K562 (cell line): ENCODE data around the gene FNBP1. TPM values are rescaled to one million over a fixed set of nuclear protein-coding genes. Genes with fewer than 3 reads are reported as not detected.
A peak's percentile ranks its signal among the peaks of the same experiment; 100 is the strongest.

Experiments used
- BACH1 ChIP-seq: fragments of 200-800 bp; sonication (Bioruptor generic); IDR thresholded peaks from 2 replicates; pipeline ENCODE4 v1.6.1; 2016; ENCODE audit warnings: missing genetic modification characterization, missing compliant biosample characterization
- HIVEP1 ChIP-seq: fragments of 250-450 bp; sonication (Bioruptor Pico); IDR thresholded peaks from 2 replicates; pipeline ENCODE4 v1.4.0; 2020; ENCODE audit warnings: mild to moderate bottlenecking
- RBM14 ChIP-seq: fragments of 200-400 bp; formaldehyde crosslinking; IDR thresholded peaks from 2 replicates; pipeline ENCODE4 v1.6.1; 2018; ENCODE audit warnings: low read depth, mild to moderate bottlenecking, low read length, moderate library complexity, borderline replicate concordance; ENCODE audit not compliant: insufficient read depth
- RBM34 ChIP-seq: fragments of 200-400 bp; formaldehyde crosslinking; IDR thresholded peaks from 2 replicates; pipeline ENCODE4 v1.6.1; 2018; ENCODE audit warnings: low read length, borderline replicate concordance; ENCODE audit not compliant: insufficient read depth
- SIRT6 ChIP-seq: IDR thresholded peaks from one replicate; pipeline ENCODE4 v1.6.1; 2012; ENCODE audit warnings: low read depth, mild to moderate bottlenecking, control low read depth, inconsistent platforms, low read length, moderate library complexity
- SMC3 ChIP-seq: conservative IDR thresholded peaks from 2 replicates; pipeline ENCODE4 v1.6.1; 2011; ENCODE audit warnings: low read depth, low read length, improper control_type of control experiment; ENCODE audit not compliant: insufficient read depth
- SREBF2 ChIP-seq: sonication (generic); formaldehyde crosslinking; IDR thresholded peaks from 2 replicates; pipeline ENCODE4 v1.4.0; 2020; ENCODE audit warnings: mild to moderate bottlenecking, missing genetic modification reagents
- TEAD4 ChIP-seq, 2 experiments: sonication (generic) in 1 of 2; formaldehyde crosslinking in 1 of 2; IDR thresholded peaks; 2 replicates each; pipeline versions ENCODE4 v1.6.1 to v1.8.0; 2012 to 2022; ENCODE audit warnings: borderline replicate concordance in 1 of 2, inconsistent platforms in 1 of 2, low read length in 1 of 2, mild to moderate bottlenecking in 1 of 2, missing genetic modification reagents in 1 of 2
- XRCC4 ChIP-seq: IDR thresholded peaks from one replicate; pipeline ENCODE4 v1.6.1; 2011; ENCODE audit not compliant: insufficient read depth, insufficient read length; ENCODE audit errors: extremely low read depth
- ZFP1 ChIP-seq: fragments of 450-650 bp; formaldehyde crosslinking; IDR thresholded peaks from 2 replicates; pipeline ENCODE4 v1.4.0; 2020; ENCODE audit warnings: mild to moderate bottlenecking, mixed read lengths
- ZFPM2 ChIP-seq: fragments of 250-450 bp; sonication (Bioruptor Pico); IDR thresholded peaks from 2 replicates; pipeline ENCODE4 v1.5.1; 2022; ENCODE audit warnings: mild to moderate bottlenecking
- ZNF217 ChIP-seq: sonication (generic); formaldehyde crosslinking; IDR thresholded peaks from 2 replicates; pipeline ENCODE4 v1.8.0; 2022; ENCODE audit warnings: mild to moderate bottlenecking, missing genetic modification reagents
- polyA plus RNA-seq, 8 experiments: library from polyadenylated mRNA; depleted of rRNA in 4 of 8; stranded (reverse) in 5 of 8; unstranded in 3 of 8; fragments of >200 nt; fragmentation: Nextera tagmentation in 2 of 8; fragmentation: Illumina TruSeq in 1 of 8; extraction: Ambion mirVana in 2 of 8; extraction: Trizol in 1 of 8; gene quantifications; 2 replicates each; pipeline versions ENCODE4 v1.2.1 to v1.2.3, GENCODE V29; 2011 to 2014; ENCODE audit warnings: inconsistent platforms in 1 of 8, missing spikeins in 1 of 8
- total RNA-seq, 7 experiments: library from RNA; depleted of rRNA in 6 of 7; stranded (reverse); fragments of >200 nt in 6 of 7; fragmentation: Illumina TruSeq in 2 of 7; extraction: Trizol in 2 of 7; gene quantifications; 2 replicates each; pipeline versions ENCODE4 v1.2.1 to v1.2.3, GENCODE V29; 2011 to 2021; ENCODE audit warnings: low replicate concordance in 1 of 7
- TF ChIP-seq, protein P1 (sequence below): sonication (generic); formaldehyde crosslinking; IDR thresholded peaks from 2 replicates; pipeline ENCODE4 v1.4.0; 2020; ENCODE audit warnings: mild to moderate bottlenecking, missing genetic modification reagents
- TF ChIP-seq, protein P2 (sequence below), 3 experiments: IDR thresholded peaks in 2 of 3; conservative IDR thresholded peaks in 1 of 3; 2 replicates each; pipeline ENCODE4 v1.5.1; 2011 to 2012; ENCODE audit warnings: low read length in 3 of 3, mild to moderate bottlenecking in 3 of 3, control low read depth in 2 of 3, improper control_type of control experiment in 1 of 3, inconsistent platforms in 1 of 3, low read depth in 1 of 3, mixed read lengths in 1 of 3, moderate library complexity in 1 of 3; ENCODE audit not compliant: insufficient read depth in 2 of 3
- TF ChIP-seq, protein P3 (sequence below): fragments of 150-350 bp; conservative IDR thresholded peaks from 2 replicates; pipeline ENCODE4 v1.6.1; 2014; ENCODE audit warnings: low read length
- TF ChIP-seq, protein P4 (sequence below): fragments of 450-650 bp; IDR thresholded peaks from 2 replicates; pipeline ENCODE4 v1.6.1; 2016
- TF ChIP-seq, protein P5 (sequence below): sonication (generic); formaldehyde crosslinking; IDR thresholded peaks from 2 replicates; pipeline ENCODE4 v1.8.1; 2023; ENCODE audit warnings: mild to moderate bottlenecking, missing genetic modification reagents

FNBP1 gene
- total and polyA plus RNA-seq, 9 of the 15 experiments (the other 6 are each of a cell fraction or from before 2014, with no cell fraction given) = 1.8 to 14.9 (median 7.6) TPM

DNA sequence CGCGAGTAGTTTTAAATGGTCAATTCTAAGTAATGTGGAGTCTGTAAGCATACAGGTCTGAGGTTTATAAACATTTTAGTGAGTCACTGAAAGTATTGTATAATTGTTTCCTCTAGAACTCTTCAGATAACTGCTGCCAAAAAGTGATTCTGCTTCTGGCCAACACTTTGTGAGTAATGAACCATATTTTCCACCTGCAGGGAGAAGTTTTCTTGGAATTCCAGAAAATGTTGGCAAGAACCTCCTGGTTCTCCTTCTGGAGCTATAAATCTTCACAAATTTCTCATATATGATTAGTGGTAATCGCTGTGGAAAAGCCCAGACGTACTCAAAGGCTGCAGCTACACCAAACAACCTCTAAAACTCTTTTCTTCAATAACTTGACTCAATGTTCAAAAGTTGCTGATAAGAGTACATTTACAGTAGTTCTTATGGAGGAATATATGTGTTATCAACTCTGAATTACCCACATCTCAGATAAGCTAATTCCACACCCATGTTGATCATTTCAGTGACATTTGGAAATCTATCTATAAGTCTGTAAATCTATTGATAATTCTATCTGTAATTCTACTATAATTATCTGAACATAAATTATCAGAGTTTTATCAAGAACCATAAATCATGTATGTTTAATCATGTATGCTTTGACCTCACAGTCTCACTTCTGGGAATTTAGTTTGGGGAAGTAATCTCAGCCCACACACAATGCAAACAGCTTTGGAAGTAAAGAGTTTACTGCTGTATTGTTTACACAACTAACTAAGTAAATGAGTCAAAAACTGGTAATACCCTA, 74.1 kb downstream of the FNBP1 start (continued):
- no peak for TF ChIP-seq SMC3
- TF ChIP-seq, protein P1, sequence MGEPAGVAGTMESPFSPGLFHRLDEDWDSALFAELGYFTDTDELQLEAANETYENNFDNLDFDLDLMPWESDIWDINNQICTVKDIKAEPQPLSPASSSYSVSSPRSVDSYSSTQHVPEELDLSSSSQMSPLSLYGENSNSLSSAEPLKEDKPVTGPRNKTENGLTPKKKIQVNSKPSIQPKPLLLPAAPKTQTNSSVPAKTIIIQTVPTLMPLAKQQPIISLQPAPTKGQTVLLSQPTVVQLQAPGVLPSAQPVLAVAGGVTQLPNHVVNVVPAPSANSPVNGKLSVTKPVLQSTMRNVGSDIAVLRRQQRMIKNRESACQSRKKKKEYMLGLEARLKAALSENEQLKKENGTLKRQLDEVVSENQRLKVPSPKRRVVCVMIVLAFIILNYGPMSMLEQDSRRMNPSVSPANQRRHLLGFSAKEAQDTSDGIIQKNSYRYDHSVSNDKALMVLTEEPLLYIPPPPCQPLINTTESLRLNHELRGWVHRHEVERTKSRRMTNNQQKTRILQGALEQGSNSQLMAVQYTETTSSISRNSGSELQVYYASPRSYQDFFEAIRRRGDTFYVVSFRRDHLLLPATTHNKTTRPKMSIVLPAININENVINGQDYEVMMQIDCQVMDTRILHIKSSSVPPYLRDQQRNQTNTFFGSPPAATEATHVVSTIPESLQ (CRISPR knock-in tag) = no peak
- TF ChIP-seq TEAD4 (IDR thresholded peaks at IDR 0.05; ENCODE audit: low read length) = peak; percentile 15; the same call in 1 of the 2 replicates
- no peak for TF ChIP-seq TEAD4 (CRISPR knock-in tag; IDR thresholded peaks at IDR 0.05; ENCODE audit: borderline replicate concordance)
- TF ChIP-seq, protein P2, sequence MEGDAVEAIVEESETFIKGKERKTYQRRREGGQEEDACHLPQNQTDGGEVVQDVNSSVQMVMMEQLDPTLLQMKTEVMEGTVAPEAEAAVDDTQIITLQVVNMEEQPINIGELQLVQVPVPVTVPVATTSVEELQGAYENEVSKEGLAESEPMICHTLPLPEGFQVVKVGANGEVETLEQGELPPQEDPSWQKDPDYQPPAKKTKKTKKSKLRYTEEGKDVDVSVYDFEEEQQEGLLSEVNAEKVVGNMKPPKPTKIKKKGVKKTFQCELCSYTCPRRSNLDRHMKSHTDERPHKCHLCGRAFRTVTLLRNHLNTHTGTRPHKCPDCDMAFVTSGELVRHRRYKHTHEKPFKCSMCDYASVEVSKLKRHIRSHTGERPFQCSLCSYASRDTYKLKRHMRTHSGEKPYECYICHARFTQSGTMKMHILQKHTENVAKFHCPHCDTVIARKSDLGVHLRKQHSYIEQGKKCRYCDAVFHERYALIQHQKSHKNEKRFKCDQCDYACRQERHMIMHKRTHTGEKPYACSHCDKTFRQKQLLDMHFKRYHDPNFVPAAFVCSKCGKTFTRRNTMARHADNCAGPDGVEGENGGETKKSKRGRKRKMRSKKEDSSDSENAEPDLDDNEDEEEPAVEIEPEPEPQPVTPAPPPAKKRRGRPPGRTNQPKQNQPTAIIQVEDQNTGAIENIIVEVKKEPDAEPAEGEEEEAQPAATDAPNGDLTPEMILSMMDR (IDR thresholded peaks at IDR 0.05 in 2 of 3, conservative IDR thresholded peaks at IDR 0.05 in 1 of 3; ENCODE audit: insufficient read depth in 2 of 3, low read depth in 1 of 3, low read length in 3 of 3) = no peak
- TF ChIP-seq, protein P3, sequence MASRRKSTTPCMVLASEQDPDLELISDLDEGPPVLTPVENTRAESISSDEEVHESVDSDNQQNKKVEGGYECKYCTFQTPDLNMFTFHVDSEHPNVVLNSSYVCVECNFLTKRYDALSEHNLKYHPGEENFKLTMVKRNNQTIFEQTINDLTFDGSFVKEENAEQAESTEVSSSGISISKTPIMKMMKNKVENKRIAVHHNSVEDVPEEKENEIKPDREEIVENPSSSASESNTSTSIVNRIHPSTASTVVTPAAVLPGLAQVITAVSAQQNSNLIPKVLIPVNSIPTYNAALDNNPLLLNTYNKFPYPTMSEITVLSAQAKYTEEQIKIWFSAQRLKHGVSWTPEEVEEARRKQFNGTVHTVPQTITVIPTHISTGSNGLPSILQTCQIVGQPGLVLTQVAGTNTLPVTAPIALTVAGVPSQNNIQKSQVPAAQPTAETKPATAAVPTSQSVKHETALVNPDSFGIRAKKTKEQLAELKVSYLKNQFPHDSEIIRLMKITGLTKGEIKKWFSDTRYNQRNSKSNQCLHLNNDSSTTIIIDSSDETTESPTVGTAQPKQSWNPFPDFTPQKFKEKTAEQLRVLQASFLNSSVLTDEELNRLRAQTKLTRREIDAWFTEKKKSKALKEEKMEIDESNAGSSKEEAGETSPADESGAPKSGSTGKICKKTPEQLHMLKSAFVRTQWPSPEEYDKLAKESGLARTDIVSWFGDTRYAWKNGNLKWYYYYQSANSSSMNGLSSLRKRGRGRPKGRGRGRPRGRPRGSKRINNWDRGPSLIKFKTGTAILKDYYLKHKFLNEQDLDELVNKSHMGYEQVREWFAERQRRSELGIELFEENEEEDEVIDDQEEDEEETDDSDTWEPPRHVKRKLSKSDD = no peak
- no peak for TF ChIP-seq BACH1
- no peak for TF ChIP-seq ZFP1 (CRISPR knock-in tag)
- TF ChIP-seq ZFPM2 (CRISPR knock-in tag) = no peak
- no peak for TF ChIP-seq RBM14
- TF ChIP-seq, protein P4, sequence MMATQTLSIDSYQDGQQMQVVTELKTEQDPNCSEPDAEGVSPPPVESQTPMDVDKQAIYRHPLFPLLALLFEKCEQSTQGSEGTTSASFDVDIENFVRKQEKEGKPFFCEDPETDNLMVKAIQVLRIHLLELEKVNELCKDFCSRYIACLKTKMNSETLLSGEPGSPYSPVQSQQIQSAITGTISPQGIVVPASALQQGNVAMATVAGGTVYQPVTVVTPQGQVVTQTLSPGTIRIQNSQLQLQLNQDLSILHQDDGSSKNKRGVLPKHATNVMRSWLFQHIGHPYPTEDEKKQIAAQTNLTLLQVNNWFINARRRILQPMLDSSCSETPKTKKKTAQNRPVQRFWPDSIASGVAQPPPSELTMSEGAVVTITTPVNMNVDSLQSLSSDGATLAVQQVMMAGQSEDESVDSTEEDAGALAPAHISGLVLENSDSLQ = peak; percentile 77
- TF ChIP-seq SIRT6 = no peak
- TF ChIP-seq HIVEP1 (CRISPR knock-in tag) = no peak
- TF ChIP-seq ZNF217 (CRISPR knock-in tag) = no peak
- TF ChIP-seq RBM34 = no peak
- no peak for TF ChIP-seq XRCC4
- TF ChIP-seq SREBF2 (CRISPR knock-in tag) = no peak
- TF ChIP-seq, protein P5, sequence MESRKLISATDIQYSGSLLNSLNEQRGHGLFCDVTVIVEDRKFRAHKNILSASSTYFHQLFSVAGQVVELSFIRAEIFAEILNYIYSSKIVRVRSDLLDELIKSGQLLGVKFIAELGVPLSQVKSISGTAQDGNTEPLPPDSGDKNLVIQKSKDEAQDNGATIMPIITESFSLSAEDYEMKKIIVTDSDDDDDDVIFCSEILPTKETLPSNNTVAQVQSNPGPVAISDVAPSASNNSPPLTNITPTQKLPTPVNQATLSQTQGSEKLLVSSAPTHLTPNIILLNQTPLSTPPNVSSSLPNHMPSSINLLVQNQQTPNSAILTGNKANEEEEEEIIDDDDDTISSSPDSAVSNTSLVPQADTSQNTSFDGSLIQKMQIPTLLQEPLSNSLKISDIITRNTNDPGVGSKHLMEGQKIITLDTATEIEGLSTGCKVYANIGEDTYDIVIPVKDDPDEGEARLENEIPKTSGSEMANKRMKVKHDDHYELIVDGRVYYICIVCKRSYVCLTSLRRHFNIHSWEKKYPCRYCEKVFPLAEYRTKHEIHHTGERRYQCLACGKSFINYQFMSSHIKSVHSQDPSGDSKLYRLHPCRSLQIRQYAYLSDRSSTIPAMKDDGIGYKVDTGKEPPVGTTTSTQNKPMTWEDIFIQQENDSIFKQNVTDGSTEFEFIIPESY (CRISPR knock-in tag) = no peak
